ENCODE results near the gene VIPAS39. TPM values are rescaled to one million over a fixed set of nuclear protein-coding genes. Genes with fewer than 3 reads are reported as not detected.

The VIPAS39 gene
- total and polyA plus RNA-seq, 2 of the 13 experiments (the other 11 are each of a cell fraction or from before 2014, with no cell fraction given), result 13.3 to 21.5 TPM

DNA sequence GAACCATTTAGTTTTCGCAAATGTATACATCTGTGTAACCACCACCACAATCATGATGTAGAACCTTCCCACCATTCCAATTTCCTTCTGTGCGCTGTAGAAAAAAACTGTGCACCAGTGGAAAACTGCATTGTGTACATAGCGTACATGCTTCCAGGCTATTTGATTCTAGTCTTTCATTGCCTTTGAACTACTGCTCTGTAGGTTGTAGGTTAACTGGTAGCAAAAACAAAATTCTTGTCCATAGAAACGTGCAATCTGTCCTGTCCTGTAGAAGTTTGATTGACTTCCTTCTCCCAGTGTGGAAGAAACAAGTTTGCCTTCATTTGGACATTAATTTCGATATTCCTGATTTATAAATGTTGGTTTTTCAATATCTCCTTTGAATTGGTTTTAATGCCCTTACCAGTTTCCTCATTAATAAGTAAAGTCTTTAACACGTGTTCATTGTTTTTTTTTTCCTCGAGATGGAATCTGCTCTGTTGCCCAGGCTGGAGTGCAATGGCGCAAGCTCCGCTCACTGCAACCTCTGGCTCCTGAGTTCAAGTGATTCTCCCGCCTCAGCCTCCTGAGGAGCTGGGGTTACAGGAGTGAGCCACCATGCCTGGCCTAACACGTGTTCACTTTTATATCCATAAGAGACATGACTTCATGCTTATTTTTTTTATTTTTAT lies 44.8 kb upstream of the VIPAS39 start (continued):
- TF ChIP-seq, protein P1, sequence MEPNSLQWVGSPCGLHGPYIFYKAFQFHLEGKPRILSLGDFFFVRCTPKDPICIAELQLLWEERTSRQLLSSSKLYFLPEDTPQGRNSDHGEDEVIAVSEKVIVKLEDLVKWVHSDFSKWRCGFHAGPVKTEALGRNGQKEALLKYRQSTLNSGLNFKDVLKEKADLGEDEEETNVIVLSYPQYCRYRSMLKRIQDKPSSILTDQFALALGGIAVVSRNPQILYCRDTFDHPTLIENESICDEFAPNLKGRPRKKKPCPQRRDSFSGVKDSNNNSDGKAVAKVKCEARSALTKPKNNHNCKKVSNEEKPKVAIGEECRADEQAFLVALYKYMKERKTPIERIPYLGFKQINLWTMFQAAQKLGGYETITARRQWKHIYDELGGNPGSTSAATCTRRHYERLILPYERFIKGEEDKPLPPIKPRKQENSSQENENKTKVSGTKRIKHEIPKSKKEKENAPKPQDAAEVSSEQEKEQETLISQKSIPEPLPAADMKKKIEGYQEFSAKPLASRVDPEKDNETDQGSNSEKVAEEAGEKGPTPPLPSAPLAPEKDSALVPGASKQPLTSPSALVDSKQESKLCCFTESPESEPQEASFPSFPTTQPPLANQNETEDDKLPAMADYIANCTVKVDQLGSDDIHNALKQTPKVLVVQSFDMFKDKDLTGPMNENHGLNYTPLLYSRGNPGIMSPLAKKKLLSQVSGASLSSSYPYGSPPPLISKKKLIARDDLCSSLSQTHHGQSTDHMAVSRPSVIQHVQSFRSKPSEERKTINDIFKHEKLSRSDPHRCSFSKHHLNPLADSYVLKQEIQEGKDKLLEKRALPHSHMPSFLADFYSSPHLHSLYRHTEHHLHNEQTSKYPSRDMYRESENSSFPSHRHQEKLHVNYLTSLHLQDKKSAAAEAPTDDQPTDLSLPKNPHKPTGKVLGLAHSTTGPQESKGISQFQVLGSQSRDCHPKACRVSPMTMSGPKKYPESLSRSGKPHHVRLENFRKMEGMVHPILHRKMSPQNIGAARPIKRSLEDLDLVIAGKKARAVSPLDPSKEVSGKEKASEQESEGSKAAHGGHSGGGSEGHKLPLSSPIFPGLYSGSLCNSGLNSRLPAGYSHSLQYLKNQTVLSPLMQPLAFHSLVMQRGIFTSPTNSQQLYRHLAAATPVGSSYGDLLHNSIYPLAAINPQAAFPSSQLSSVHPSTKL (CRISPR knock-in tag; IDR thresholded peaks at IDR 0.05), result peak; percentile 84
- no peak for TF ChIP-seq ARHGAP35 (CRISPR knock-in tag; IDR thresholded peaks at IDR 0.05; ENCODE audit: borderline replicate concordance)
- no peak for TF ChIP-seq JARID2 (CRISPR knock-in tag; IDR thresholded peaks at IDR 0.05; ENCODE audit: insufficient replicate concordance)
- no peak for TF ChIP-seq NR1H2 (CRISPR knock-in tag; IDR thresholded peaks at IDR 0.05; ENCODE audit: borderline replicate concordance, low read depth)
- TF ChIP-seq SP5 (CRISPR knock-in tag; IDR thresholded peaks at IDR 0.05; ENCODE audit: borderline replicate concordance, low read depth), result 0 out of 2 replicates have a peak, but pooled peaks have one; percentile 7
- TF ChIP-seq ZNF709 (CRISPR knock-in tag; IDR thresholded peaks at IDR 0.05), result no peak
- TF ChIP-seq ZNF3 (CRISPR knock-in tag; IDR thresholded peaks at IDR 0.05), result peak; percentile 54; the same call in 1 of the 2 replicates
- TF ChIP-seq, protein P2, sequence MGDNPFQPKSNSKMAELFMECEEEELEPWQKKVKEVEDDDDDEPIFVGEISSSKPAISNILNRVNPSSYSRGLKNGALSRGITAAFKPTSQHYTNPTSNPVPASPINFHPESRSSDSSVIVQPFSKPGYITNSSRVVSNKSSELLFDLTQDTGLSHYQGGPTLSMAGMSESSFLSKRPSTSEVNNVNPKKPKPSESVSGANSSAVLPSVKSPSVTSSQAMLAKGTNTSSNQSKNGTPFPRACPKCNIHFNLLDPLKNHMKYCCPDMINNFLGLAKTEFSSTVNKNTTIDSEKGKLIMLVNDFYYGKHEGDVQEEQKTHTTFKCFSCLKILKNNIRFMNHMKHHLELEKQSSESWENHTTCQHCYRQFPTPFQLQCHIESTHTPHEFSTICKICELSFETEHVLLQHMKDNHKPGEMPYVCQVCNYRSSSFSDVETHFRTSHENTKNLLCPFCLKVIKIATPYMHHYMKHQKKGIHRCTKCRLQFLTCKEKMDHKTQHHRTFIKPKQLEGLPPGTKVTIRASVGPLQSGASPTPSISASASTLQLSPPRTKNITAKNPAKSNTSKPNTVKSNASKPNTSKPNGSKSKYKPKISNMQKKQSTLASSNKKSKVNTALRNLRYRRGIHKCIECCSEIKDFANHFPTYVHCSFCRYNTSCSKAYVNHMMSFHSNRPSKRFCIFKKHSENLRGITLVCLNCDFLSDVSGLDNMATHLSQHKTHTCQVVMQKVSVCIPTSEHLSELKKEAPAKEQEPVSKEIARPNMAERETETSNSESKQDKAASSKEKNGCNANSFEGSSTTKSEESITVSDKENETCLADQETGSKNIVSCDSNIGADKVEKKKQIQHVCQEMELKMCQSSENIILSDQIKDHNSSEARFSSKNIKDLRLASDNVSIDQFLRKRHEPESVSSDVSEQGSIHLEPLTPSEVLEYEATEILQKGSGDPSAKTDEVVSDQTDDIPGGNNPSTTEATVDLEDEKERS (CRISPR knock-in tag; IDR thresholded peaks at IDR 0.05), result 0 out of 2 replicates have a peak, but pooled peaks have one; percentile 56
- no peak for TF ChIP-seq ZNF550 (CRISPR knock-in tag; IDR thresholded peaks at IDR 0.05; ENCODE audit: borderline replicate concordance)
- peak in 1 of 2 experiments; percentile 60; a peak in 2 of 4 replicates for TF ChIP-seq EP300 (IDR thresholded peaks at IDR 0.05; ENCODE audit: low read depth in 2 of 2, low read length in 2 of 2)
- TF ChIP-seq EP300 (CRISPR knock-in tag; IDR thresholded peaks at IDR 0.05; ENCODE audit: borderline replicate concordance), result no peak
- peak; percentile 78 for TF ChIP-seq MIXL1 (CRISPR knock-in tag; IDR thresholded peaks at IDR 0.05)
- no peak for TF ChIP-seq CBX2 (IDR thresholded peaks at IDR 0.05; ENCODE audit: low read depth, low read length)
- TF ChIP-seq CBX2 (CRISPR knock-in tag; IDR thresholded peaks at IDR 0.05; ENCODE audit: low read depth), result no peak
- TF ChIP-seq, protein P3, sequence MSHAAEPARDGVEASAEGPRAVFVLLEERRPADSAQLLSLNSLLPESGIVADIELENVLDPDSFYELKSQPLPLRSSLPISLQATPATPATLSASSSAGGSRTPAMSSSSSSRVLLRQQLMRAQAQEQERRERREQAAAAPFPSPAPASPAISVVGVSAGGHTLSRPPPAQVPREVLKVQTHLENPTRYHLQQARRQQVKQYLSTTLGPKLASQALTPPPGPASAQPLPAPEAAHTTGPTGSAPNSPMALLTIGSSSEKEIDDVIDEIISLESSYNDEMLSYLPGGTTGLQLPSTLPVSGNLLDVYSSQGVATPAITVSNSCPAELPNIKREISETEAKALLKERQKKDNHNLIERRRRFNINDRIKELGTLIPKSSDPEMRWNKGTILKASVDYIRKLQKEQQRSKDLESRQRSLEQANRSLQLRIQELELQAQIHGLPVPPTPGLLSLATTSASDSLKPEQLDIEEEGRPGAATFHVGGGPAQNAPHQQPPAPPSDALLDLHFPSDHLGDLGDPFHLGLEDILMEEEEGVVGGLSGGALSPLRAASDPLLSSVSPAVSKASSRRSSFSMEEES (CRISPR knock-in tag; IDR thresholded peaks at IDR 0.05), result 0 out of 2 replicates have a peak, but pooled peaks have one; percentile 7
- 0 out of 2 replicates have a peak, but pooled peaks have one; percentile 24 for TF ChIP-seq GFI1 (CRISPR knock-in tag; IDR thresholded peaks at IDR 0.05; ENCODE audit: borderline replicate concordance)
- no peak for TF ChIP-seq ATM (IDR thresholded peaks at IDR 0.05; ENCODE audit: borderline replicate concordance)
- 0 out of 2 replicates have a peak, but pooled peaks have one; percentile 29 for TF ChIP-seq HOXA5 (CRISPR knock-in tag; IDR thresholded peaks at IDR 0.05)
- TF ChIP-seq SOX6 (IDR thresholded peaks at IDR 0.05), result no peak
- TF ChIP-seq SOX6 (CRISPR knock-in tag; IDR thresholded peaks at IDR 0.05), result peak; percentile 41
